T-helper 1 cell (primary cell): ENCODE data around the gene MTG2.

ENCODE experiments used
- DNase-seq, 5 donors: peaks; one replicate each; pipeline ENCODE4 v3.0.0-alpha.2; 2012 to 2020

The MTG2 gene

DNA sequence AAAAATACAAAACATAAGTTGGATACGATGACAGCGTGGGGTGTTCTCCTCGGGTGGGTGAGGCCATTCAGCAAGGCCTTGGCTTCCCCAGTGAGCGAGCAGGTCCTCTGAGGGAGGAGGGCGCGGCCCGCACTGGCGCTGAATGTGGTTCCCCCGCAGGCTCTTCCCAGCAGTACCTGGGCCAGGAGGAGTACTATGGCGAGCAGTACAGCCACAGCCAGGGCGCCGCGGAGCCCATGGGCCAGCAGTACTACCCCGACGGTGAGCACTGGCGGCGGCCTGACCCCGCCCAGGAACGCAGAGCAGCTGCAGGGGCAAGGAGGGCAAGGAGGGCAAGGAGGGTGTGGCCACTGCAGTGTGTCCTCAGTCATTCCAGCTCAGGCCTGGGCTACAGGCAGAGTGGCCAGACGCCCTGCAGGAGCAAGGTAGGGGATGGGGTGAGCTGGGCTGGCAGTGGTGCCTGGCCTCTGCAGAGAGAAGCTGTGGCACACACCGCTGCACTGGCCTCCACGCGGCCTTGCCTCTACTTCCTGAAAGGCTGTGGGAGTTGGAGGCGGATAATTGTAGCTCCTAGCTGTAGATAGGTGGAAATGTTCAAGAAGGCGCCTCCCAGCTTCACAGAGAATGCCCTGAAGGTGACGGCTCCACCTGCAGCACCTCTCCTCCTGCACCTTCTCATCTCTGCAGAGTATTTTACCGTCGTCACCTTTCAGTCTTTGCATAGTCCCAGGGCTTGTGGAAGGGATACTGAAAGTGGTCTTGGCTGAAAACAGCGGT, 18.7 kb upstream of the MTG2 start:
- DNase-seq = no peak

DNA sequence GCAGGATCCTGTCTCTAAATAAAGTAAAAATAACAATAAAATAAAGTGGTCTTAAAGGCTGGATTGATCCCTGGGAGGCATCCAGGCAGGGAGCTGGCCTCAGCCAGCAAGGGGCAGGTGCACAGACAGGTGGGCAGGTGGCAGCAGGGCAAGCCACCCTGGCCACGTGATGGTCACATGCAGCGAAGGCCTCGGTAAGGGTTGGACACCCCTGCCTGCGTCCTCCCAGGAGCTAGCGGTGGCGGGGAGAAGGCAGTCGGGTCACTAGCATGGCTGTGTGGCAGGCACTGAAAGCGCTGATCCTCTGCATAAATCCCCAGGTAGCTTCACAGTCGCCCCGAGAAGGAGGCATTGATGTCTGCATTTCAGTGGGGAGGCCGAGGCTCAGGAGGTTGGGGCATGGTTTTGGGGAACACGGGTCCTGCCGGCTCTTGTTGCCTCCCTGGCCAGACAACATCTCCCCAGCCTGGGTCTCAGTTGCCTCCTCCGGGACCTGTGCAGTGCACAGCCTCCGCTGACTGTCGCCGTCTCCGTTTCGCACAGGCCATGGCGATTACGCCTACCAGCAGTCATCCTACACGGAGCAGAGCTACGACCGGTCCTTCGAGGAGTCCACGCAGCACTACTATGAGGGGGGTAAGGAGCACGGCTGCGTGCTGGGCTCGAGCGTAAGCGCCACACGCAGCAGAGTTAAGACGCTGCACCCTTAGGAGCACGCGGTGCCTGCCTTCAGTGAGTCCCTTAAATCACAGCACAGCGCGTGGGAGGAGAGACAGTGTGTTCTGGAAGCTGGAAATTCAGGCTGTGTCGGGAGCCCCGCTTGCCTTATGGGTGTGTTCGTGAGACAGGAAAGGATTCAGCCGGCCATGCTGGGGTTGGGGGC, 17.7 kb upstream of the MTG2 start:
- DNase-seq = no peak

DNA sequence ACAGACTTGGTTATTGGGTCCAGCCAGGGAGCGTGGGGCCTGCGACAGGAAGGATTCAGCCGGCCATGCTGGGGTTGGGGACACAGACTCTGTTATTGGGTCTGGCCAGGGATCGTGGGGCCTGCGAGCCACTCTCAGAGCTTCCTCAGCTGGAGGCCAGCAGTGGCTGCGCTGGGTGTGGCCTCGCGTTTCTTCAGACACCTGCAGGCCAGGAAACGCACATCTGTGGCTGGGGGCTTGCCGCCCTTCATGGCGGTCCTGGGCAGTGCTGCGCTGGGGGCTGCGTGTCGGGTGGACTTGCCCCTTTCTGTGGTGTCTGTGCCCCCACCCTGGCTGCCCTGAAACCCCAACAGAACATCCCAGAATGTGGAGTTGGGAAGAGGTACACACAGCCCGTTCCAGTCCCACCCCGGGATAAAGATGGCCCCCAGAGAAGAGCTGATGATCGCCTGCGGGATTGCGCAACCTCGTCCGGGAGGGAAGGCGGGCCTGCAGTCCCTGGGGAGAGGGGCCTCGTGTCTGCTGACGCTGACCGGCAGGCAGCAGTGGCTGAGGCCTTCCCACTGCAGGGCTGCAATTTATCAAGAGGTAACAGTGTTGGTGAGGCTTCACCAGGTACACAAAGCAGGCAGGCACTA, 16.9 kb upstream of the MTG2 start:
- no peak for DNase-seq

DNA sequence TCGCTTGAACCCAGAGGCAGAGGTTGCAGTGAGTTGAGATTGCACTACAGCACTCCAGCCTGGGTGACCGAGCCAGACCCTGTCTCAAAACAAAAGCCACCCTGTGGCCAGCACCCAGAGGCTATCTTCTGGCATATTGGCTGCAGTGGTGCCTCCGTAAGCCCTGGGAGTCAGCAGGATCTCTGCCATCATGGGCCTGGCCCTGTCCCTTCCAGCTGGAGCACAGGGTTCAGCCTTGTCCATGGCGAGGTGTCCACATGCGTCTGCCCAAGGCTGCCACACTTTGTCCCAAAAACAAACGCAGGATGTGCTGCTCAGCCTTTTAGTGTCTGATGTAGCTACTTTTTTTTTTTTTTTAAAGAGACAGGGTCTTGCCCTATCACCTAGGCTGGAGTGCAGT, 15.4 kb upstream of the MTG2 start:
- no peak for DNase-seq

DNA sequence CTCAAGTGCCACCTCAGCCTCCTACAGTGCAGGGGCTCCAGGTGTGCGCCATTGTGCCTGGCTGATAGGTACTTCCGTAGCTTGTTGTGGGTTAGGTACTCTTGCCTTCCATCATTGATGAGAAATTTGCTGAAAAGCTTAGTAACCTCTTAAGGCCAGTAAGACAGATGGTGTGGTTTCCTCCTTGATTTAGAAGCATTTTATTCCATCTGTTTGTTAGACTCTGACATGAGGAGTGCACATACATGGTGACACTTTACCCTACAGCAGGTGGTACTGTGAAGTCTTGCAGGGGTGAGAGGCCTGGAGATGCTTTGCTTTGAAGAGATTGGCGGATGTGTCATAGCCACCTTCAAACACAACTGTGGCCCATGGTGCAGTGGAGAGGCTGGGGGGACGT, 14.8 kb upstream of the MTG2 start:
- DNase-seq = no peak

DNA sequence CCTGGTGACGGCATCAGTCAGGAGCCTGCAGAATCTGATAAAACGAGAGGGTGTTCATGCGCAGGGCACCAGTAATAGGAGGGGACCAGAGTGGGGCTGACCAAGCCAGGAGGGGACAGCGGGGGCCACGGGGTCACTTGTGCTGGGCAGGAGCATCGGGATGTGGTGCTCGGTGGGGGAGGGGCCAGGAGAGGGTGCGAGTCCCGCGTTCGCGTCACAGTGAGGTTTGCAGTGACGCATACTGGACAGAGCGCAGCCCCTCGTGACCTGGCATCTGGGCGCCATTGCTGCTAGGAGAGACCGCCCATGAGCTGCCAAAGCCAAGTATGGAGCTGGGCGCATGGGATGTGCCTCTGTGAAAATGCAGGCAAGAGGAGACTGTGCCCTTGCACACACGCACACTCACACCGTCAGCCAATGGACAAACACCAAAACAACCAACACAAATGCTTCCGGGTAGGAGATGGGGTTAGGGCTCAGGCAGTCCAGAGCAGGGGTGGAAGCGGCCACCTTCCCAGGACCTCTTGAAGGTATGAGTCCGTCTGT, 13.9 kb upstream of the MTG2 start:
- no peak for DNase-seq

DNA sequence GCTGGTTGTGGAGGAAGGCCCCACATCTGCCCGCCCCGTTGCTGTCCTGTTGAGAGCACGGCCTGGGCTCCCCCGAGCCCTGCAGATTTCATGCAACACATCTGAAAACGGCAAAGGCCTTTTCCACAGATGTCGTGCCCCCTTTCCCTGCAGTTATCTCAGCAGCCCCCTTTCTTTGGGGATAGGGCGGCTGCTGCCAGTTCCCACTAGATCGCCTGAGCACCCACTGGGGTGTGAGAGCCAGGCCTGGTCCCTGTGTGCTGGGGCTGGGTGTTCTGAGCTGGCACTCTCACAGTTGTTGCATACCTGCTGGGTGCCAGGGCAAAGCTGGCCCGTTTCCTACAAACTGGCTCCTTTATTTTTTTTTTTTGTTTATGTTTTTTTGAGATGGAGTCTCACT, 12.3 kb upstream of the MTG2 start:
- no peak for DNase-seq

DNA sequence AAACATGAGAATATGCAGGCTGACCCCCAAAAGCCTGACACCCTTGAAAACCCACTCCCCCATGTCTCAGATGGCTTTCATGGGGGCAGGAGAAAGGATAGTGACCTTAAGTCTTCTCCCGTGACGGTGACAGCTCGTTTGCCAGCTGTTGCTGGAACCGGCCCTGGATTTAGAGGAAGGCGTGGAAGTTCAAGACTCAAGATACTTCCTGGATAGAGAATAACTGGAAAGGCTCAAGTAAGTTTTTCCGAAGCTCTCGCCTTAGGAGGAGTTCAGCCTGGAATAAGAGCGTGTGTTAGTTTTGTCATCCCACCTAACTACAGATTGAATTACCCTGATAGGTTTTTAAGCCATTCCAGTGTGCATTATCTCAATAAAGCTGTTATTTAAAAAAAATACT, 11.6 kb upstream of the MTG2 start:
- DNase-seq = no peak

DNA sequence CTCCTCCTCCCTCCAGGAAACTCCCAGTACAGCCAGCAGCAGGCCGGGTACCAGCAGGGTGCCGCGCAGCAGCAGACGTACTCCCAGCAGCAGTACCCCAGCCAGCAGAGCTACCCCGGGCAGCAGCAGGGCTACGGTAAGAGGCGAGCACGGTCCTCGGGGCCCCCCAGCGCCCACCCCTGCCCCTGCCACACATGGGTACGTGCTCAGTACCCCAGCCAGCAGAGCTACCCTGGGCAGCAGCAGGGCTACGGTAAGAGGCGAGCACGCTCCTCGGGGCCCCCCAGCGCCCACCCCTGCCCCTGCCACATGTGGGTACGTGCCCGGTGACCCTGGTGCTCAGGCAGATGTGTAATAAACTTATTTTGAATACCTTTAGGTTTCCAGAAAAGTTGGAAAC, 10.2 kb upstream of the MTG2 start:
- no peak for DNase-seq

DNA sequence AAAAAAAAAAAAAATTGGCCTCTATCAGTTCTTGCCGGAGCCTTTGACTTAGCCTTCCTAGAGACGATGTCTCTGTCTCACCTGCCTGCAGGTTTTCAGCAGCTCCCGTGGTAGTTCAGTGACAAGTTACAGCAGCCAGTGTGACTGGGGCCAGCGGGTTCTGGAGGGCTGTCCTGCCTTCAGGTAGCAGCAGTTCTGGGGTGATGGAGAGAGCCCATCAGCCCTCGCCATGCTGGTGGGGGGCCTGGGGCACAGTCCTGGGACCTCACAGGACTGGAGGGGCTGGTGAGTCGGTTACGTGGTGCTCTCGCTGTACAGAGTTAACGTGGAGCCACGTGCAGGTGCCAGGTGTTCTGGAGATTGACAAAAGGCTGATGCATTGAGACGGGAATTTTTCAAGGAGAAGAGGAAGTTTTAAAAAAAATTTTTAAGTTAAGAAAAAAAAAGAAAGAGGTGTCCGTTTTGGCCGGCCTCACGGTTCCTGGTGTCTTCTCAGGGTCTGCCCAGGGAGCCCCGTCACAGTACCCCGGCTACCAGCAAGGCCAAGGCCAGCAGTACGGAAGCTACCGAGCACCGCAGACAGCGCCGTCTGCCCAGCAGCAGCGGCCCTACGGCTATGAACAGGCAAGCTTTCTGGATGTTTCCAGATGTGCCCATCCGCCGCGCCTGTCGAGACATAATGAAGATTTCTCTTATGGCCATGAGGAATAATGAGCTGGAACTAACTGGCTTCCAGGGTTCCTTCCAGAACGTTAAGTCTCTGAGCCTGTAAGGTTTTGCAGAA, 8.6 kb upstream of the MTG2 start:
- no peak for DNase-seq

DNA sequence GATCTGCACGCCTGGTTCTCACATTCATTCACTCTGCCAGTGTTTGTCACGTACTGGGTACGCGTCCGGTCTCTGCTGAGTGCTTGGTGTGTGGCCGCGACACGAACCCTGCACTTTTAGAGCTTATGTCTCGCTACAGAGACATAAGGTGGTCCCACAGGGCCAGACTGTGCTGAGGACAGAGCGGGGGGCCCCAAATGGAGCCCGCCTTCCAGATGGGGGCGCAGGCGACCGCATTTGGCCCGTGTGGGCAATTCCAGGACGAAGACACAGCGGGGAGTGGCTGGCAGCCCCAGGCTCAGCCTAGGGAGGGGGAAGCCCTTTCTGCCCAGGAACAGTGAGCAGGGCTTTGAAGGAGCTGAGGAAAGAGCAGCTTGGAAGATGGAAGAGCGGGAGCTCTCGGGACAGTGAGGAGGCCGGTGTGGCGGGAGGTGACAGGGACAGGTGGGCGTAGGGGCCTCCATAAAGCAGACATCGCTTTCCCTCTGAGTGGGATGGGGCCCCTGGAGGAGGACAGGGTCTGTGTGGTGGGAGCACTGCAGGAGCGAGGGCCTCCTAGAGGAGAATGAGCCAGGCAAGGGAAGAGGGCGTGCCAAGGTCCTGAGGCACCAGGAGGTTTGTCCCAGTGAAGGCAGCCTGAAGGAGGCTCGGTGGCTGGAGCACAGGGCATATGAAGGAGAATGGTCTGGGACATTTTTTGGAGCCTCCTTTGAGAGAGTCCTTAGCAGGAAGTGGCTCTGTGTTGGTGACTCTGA, 7.8 kb upstream of the MTG2 start:
- DNase-seq = no peak

DNA sequence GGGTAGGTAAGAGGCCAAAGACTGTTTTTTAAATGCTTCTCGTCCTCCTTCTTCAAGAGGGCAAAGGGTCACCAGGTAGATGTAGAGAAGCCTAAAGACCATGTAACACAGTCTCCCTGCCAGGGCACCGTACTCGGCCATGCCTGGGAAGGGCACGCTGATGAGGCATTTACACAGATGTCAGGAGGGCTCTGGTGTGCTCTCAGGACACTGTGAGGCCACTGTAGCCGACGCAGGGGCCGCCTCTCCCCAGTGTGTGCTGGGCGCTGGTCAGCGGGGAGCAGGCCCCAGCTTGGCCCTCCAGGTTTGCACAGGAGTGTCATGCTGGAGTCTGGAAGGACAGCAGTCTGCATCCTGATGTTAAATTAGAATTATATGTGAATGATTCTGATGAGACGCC, 7.1 kb upstream of the MTG2 start:
- no peak for DNase-seq

DNA sequence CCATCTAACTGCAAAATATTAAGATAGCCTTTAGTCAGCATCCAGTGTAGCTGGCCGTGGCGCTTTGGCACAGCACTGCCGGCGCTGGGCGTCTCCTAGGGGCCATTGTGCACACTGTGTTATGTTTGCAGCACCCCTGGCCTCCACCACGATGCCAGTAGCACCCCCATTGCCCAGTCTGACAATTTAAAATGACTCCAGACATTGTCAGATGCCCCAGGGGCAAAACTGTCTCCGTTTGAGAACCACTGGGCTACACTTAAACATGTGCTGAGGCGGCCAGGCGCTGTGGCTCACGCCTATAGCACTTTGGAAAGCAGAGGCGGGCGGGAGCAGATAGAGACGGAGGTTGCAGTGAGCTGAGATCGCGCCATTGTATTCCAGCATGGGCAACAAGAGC, 6.0 kb upstream of the MTG2 start:
- DNase-seq = no peak

DNA sequence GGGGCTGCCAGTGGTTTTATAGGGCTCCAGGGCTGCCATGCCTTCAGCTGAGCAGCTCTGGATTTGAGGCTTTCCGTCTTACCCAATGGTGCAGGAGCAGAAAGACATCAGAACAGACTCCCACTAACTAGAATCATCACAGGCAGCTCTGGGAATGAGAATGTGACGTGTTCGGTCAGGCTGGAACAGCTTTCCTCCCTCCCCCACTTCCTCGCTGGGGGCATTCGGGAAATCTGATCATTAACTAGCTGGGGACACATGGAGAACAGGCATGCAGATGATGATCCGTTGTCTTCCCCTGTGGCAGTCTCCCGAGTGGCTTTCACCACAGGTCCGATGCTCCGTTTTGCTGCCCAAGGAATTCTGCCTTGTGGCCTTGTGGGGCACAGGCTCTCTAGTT, 5.5 kb upstream of the MTG2 start:
- DNase-seq = no peak

DNA sequence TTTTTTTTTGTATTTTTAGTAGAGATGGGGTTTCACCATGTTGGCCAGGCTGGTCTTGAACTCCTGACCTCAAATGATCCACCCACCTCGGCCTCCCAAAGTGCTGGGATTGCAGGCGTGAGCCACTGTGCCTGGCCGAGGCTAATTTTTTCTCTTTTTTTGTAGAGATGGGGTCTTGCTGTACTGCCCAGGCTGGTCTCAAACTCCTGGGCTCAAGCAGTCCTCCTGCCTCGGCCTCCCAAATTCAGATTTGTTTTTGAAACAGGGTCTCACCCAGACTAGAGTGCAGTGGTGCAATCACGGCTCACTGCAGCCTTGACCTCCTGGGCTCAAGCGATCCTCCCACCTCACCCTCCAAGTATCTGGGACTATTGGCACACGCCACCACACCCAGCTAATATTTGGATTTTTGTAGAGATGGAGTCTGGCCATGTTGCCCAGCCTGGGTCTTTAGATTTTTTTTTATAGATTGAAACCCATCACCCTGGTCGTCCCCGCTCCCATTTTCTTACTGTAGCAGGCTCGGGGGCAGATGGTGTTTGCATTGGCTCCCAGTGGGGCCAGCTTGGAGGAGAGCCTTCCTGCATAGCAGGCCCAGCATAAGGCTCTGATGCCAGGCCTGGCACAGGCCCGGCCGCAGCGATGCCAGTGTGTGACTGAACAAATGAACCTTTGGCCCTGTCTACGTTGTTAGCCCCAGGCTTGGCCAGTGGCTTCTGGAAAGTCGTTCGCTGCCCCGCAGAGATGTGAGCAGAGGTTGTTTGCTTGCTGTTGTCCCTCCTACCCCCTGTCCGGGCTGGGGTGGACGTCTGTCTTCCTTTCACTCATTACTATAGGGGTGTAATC, 4.3 kb upstream of the MTG2 start:
- DNase-seq = no peak

DNA sequence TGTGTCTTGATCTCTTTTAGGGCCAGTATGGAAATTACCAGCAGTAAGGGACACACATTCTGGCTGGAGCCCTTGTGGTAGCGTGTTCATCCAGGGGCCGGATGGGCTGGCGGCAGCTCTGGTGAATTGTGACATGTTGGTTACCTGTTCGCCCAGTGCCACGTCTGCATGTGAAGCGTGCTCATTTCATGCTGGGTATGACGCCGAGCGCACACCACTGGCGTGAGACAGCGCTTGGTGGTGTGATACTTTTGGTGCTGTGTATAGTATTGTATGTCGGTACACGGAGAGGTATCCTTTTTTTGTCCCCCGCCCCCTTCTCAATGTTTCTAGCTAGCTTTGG, 3.7 kb upstream of the MTG2 start:
- no peak for DNase-seq

DNA sequence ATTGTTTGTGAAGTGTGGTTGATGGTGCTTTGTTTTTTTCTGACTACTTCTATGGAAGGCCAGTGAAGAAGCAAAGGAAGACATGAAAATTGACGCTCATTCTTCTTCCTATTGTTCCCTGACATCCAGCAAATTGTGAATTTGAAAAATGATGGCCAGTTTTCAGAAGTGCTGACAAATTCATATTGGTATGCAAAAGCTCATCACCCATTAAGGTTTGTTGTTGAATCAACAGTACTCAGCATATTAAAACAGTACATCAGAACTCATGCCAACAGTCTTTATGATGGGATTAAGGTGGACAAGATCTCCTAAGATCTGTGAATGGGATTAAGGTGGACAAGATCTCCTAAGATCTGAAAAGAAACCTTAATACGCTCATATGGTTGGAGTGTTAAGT, 1.0 kb upstream of the MTG2 start:
- DNase-seq = no peak

DNA sequence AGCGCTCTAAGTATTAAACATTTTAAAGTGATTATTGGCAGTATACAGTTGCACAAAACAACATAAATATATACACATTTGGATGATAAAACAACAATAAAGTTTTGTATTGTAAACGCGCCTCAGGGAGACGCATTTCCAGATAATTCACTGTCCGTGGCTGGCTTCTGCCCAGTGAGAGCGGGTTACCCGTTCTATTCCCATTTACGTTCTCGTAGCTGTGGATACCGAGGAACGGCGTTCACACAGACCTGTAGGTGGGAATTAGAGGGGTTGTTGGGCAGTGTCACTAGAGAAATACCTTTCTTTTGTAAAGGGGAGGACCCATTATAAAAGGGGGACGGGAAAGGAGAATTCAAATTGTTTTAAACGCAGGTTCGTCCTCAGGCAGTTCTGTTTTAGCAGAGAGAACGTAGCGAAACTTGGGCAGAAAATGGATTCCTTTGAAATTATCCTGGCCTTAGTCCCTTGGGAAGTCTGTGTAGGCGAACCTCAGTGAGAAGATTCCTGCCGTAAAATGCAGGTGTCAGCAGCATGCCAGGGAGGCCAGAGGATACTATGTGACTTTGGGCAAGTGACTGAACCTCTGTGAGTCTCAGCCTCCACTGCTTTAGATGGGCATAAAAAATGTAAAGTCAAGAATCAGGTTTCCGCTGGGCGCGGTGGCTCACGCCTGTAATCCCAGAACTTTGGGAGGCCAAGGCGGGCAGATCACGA, 756 bp downstream of the MTG2 start:
- DNase-seq = no peak

DNA sequence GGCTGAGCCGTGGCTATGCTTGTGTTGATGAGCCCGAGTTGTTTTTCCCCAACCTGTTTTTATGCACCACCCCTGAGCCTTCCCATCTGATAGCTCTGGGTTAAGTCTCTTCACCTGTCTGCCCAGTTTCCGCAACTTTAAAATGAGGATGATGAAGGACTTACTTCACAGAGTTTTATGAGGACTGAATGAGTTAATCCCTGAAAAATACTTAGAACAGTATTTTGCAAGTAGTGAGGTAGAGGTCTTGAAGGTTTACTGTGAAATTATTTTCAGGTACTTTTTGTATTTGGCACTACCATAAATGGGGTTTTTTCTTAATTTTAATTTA, 3.2 kb downstream of the MTG2 start:
- DNase-seq = no peak
